Measurements from ENCODE around the gene FHAD1.

DNA sequence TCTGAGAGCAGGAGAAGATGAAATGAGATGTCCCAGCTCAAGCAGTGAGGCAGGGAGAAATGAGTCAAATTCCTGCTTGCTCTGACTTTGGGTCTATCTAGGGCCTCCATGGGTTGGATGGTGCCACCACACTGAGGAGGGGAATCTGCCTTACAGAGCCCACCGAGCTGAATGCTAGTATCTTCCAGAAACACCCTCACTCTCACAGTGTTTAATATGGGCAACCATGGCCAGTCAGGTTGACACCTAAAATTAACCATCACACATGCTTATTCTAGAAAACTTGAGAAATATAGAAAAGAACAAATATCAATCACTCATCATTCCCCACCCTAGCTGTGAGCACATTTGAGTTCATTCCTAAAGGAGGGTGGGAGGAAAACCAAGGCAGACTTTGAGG is 29.4 kb upstream of the FHAD1 start:
- TF ChIP-seq POLR2A (IDR thresholded peaks at IDR 0.05; ENCODE audit: borderline replicate concordance, extremely low read depth, insufficient read depth, insufficient read length) (no peak), JUND (IDR thresholded peaks at IDR 0.05) (no peak), EZH2 (IDR thresholded peaks at IDR 0.05) (no peak), TCF7L2 (IDR thresholded peaks at IDR 0.05; ENCODE audit: borderline replicate concordance, extremely low read depth, insufficient read depth, insufficient read length) (no peak), SIN3A (IDR thresholded peaks at IDR 0.05; ENCODE audit: low read depth) (no peak), POLR2AphosphoS5 (IDR thresholded peaks at IDR 0.05; ENCODE audit: low read depth, low read length) (no peak), ELF1 (IDR thresholded peaks at IDR 0.05; ENCODE audit: borderline replicate concordance, low read depth) (no peak)
- TF ChIP-seq, protein P1, sequence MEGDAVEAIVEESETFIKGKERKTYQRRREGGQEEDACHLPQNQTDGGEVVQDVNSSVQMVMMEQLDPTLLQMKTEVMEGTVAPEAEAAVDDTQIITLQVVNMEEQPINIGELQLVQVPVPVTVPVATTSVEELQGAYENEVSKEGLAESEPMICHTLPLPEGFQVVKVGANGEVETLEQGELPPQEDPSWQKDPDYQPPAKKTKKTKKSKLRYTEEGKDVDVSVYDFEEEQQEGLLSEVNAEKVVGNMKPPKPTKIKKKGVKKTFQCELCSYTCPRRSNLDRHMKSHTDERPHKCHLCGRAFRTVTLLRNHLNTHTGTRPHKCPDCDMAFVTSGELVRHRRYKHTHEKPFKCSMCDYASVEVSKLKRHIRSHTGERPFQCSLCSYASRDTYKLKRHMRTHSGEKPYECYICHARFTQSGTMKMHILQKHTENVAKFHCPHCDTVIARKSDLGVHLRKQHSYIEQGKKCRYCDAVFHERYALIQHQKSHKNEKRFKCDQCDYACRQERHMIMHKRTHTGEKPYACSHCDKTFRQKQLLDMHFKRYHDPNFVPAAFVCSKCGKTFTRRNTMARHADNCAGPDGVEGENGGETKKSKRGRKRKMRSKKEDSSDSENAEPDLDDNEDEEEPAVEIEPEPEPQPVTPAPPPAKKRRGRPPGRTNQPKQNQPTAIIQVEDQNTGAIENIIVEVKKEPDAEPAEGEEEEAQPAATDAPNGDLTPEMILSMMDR (IDR thresholded peaks at IDR 0.05 in 2 of 3, conservative IDR thresholded peaks at IDR 0.05 in 1 of 3; ENCODE audit: borderline replicate concordance in 1 of 3, insufficient read depth in 1 of 3, low read depth in 2 of 3, low read length in 2 of 3): no peak
- TF ChIP-seq, protein P2, sequence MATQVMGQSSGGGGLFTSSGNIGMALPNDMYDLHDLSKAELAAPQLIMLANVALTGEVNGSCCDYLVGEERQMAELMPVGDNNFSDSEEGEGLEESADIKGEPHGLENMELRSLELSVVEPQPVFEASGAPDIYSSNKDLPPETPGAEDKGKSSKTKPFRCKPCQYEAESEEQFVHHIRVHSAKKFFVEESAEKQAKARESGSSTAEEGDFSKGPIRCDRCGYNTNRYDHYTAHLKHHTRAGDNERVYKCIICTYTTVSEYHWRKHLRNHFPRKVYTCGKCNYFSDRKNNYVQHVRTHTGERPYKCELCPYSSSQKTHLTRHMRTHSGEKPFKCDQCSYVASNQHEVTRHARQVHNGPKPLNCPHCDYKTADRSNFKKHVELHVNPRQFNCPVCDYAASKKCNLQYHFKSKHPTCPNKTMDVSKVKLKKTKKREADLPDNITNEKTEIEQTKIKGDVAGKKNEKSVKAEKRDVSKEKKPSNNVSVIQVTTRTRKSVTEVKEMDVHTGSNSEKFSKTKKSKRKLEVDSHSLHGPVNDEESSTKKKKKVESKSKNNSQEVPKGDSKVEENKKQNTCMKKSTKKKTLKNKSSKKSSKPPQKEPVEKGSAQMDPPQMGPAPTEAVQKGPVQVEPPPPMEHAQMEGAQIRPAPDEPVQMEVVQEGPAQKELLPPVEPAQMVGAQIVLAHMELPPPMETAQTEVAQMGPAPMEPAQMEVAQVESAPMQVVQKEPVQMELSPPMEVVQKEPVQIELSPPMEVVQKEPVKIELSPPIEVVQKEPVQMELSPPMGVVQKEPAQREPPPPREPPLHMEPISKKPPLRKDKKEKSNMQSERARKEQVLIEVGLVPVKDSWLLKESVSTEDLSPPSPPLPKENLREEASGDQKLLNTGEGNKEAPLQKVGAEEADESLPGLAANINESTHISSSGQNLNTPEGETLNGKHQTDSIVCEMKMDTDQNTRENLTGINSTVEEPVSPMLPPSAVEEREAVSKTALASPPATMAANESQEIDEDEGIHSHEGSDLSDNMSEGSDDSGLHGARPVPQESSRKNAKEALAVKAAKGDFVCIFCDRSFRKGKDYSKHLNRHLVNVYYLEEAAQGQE (IDR thresholded peaks at IDR 0.05; ENCODE audit: low read depth): no peak

Data from HCT116 (cell line).